GM19035 (cell line): ENCODE measurements around the gene SPINT4.
A peak's percentile ranks its signal among the peaks of the same experiment; 100 is the strongest.
"Not testable (repeated sequence)": the region's sequence is repeated elsewhere in the genome, so short reads cannot be mapped to it uniquely, and the experiment has no call there.

ENCODE experiments used
- ATAC-seq: cut with Tn5 transposase; IDR thresholded peaks from one replicate; pipeline ENCODE4 v1.9.1; 2021; ENCODE audit not compliant: unreplicated experiment

Gene SPINT4

GRCh38 chr20:45764618-45765282, 42.6 kb downstream of the SPINT4 start:
- ATAC-seq = not testable (repeated sequence)

- ATAC-seq = no peak
Observed at GRCh38 chr20:45765307-45765875, 43.2 kb downstream of the SPINT4 start.

- ATAC-seq = no peak
Observed at GRCh38 chr20:45765980-45766379, 43.8 kb downstream of the SPINT4 start.

GRCh38 chr20:45768479-45768878, 46.3 kb downstream of the SPINT4 start:
- no peak for ATAC-seq

- peak; percentile 44 for ATAC-seq
Observed at GRCh38 chr20:45771182-45771759, 49.1 kb downstream of the SPINT4 start.

GRCh38 chr20:45772693-45773092, 50.5 kb downstream of the SPINT4 start:
- no peak for ATAC-seq

GRCh38 chr20:45774945-45775344, 52.8 kb downstream of the SPINT4 start:
- no peak for ATAC-seq

- ATAC-seq = no peak
Observed at GRCh38 chr20:45775411-45775810, 53.3 kb downstream of the SPINT4 start.
